Lower leg skin (tissue), 4 donors: Measurements from ENCODE around the gene UQCRFS1. TPM values are rescaled to one million over a fixed set of nuclear protein-coding genes. Genes with fewer than 3 reads are reported as not detected.
"Not testable (repeated sequence)": the region's sequence is repeated elsewhere in the genome, so short reads cannot be mapped to it uniquely, and the experiment has no call there.

ENCODE experiments used
- DNase-seq, 2 donors: peaks; one replicate each; pipeline ENCODE4 v3.0.0-alpha.2; 2019; ENCODE audit warnings: low spot score in 2 of 2
- H3K4me3 ChIP-seq: fragments of 200-600 bp; sonication (generic); 2 replicates; pipeline ENCODE4 v1.5.1; 2017; ENCODE audit warnings: mild to moderate bottlenecking, low read depth; ENCODE audit not compliant: poor library complexity, severe bottlenecking
- CTCF ChIP-seq, 3 donors: fragments of 450-650 bp; IDR thresholded peaks; one replicate each; pipeline ENCODE4 v1.5.1; 2016; ENCODE audit warnings: antibody characterized with exemption in 3 of 3, mild to moderate bottlenecking in 3 of 3, moderate library complexity in 2 of 3
- POLR2A ChIP-seq, 2 donors: fragments of 450-650 bp; IDR thresholded peaks; one replicate each; pipeline ENCODE4 v1.6.1; 2016 to 2017; ENCODE audit warnings: antibody characterized with exemption in 2 of 2, mild to moderate bottlenecking in 1 of 2, moderate library complexity in 1 of 2
- WGBS, 2 donors: methylation state at CpG; one replicate each; pipeline ENCODE4 v1.1.5; 2018; 5-methylcytosine and 5-hydroxymethylcytosine counted together
- intact Hi-C: fragments of 100-400 bp; cut with DNase I; formaldehyde crosslinking; loops from one replicate; pipeline ENCODE4 v1.15.0; 2023; ENCODE audit warnings: low total_unique reads
- total RNA-seq, 4 donors: library from RNA; depleted of rRNA; stranded (reverse); fragments of >200 nt; gene quantifications; one replicate each; pipeline ENCODE4 v1.1.0, GENCODE V29; 2016

UQCRFS1 gene
- total RNA-seq, 4 donors from 2014 or later, result 28.4 to 42.3 (median 39.4) TPM

DNA sequence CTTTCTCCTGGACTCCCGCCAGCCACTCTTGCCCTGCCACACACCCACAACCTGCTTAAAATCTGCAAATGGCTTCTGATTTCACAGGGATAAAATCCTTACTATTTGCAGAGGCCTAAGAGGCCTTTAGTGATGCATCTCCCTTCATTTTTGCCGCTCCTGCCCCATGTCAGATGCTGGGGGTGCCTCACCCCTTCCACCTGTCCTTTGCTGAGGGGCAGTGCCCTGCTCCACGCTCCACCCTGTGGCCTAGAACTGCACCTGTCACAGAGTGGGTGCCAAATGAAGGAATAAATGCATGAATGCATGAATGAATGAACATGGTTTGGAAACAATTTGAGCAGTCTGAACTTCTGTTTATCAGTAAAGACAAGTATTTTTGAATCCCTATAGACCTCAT, 34.1 kb upstream of the UQCRFS1 start:
- DNase-seq, result no peak
- intact Hi-C loops, result no loop called here
- no peak overlapping the region for H3K4me3 ChIP-seq
- no peak for TF ChIP-seq POLR2A (IDR thresholded peaks at IDR 0.05)
- no peak for TF ChIP-seq CTCF (IDR thresholded peaks at IDR 0.05)
- 84 to 89% methylated on average over 3 of the region's 3 CpGs for WGBS, 2 donors

- no peak for DNase-seq
- TF ChIP-seq CTCF (IDR thresholded peaks at IDR 0.05) (no peak), POLR2A (IDR thresholded peaks at IDR 0.05) (no peak)
- intact Hi-C loops, result no loop called here
- 20 to 28% methylated on average over 6 of the region's 6 CpGs for WGBS, 2 donors
- H3K4me3 ChIP-seq, result no peak overlapping the region
These were observed 32.3 kb upstream of the UQCRFS1 start for GRCh38 chr19:29245215-29245614.

DNA sequence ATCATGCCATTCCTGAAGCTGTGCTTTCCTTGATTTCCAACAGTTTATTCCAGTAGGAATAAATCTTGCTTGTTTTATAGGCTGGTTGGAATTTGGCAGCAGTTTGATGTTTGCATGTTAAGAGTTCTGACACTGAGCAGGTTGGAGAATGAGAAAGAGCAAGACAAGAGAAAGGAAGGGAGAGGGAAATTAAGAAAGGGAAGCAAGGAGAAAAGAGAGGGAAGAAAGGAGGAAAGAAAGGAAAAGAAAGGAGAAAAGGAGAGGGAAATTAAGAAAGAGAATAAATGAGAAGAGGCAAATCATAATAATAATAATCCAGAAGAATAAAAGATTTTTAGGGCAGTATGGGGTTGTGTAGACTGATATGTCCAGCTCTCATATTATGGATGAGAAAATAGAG, 28.4 kb upstream of the UQCRFS1 start:
- no peak overlapping the region for H3K4me3 ChIP-seq
- TF ChIP-seq CTCF (IDR thresholded peaks at IDR 0.05) (no peak), POLR2A (IDR thresholded peaks at IDR 0.05) (no peak)
- intact Hi-C loops, result no loop called here
- no peak for DNase-seq

- H3K4me3 ChIP-seq, result no peak overlapping the region
- intact Hi-C loops, result no loop called here
- 33 to 45% methylated on average over 2 of the region's 2 CpGs for WGBS, 2 donors
- no peak for DNase-seq
- TF ChIP-seq POLR2A (IDR thresholded peaks at IDR 0.05) (no peak), CTCF (IDR thresholded peaks at IDR 0.05) (no peak)
These were observed 26.3 kb upstream of the UQCRFS1 start for GRCh38 chr19:29239213-29239776.

DNA sequence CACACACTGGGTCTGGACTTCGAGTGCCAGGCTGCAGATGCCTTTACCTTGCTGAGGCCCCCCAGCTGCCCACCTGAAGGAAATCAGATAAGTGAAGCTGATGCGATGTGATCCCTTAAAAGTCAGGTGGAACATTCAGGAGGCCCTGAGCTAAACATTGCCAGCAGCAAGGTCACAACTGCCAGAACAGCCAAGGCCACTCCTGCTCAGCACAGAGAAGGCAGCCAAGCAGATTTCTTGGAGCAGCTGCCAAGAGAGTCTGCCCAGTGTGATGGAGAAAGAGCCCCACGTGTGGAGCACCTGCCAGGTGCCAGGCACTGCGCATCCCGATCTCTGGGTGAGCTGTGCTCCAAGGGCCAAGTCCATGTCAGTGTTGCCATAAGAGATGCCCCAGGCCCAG, 20.6 kb upstream of the UQCRFS1 start:
- WGBS, 2 donors, result 43 to 61% methylated on average over 3 to 5 of the region's 5 CpGs
- no peak overlapping the region for H3K4me3 ChIP-seq
- DNase-seq, result no peak
- intact Hi-C loops, result no loop called here
- no peak for TF ChIP-seq POLR2A (IDR thresholded peaks at IDR 0.05)
- no peak for TF ChIP-seq CTCF (IDR thresholded peaks at IDR 0.05)

- TF ChIP-seq CTCF (IDR thresholded peaks at IDR 0.05) (no peak), POLR2A (IDR thresholded peaks at IDR 0.05) (no peak)
- WGBS, 2 donors, result 77 to 91% methylated on average over 3 of the region's 3 CpGs
These were observed 19.4 kb upstream of the UQCRFS1 start for GRCh38 chr19:29232315-29232852.

GRCh38 chr19:29231306-29231705, 18.4 kb upstream of the UQCRFS1 start:
- DNase-seq, intact Hi-C loops, H3K4me3 ChIP-seq: not testable (repeated sequence)
- WGBS, 2 donors, result 92 to 94% methylated on average over 3 to 4 of the region's 6 CpGs

More at GRCh38 chr19:29232315-29232852, 19.4 kb upstream of the UQCRFS1 start:
- no peak overlapping the region for H3K4me3 ChIP-seq
- no peak for DNase-seq
- intact Hi-C loops, result no loop called here
